PC-3 (cell line): ENCODE measurements around the gene PFDN2.

Experiments
- EZH2 ChIP-seq: fragments of 300-600 bp; sonication (generic); IDR thresholded peaks from one replicate; pipeline ENCODE4 v1.6.1; 2017; ENCODE audit warnings: antibody characterized with exemption, mild to moderate bottlenecking, low read length; ENCODE audit not compliant: unreplicated experiment
- EZH2phosphoT487 ChIP-seq: fragments of 300-600 bp; sonication (generic); IDR thresholded peaks from 2 replicates; pipeline ENCODE4 v1.6.1; 2018; ENCODE audit warnings: mild to moderate bottlenecking, antibody characterized with exemption, low read length, borderline replicate concordance
- TF ChIP-seq, protein P1 (sequence below): fragments of 300-600 bp; sonication (generic); conservative IDR thresholded peaks from 2 replicates; pipeline ENCODE4 v1.5.1; 2017; ENCODE audit warnings: antibody characterized with exemption, low read depth, mild to moderate bottlenecking, low read length

DNA sequence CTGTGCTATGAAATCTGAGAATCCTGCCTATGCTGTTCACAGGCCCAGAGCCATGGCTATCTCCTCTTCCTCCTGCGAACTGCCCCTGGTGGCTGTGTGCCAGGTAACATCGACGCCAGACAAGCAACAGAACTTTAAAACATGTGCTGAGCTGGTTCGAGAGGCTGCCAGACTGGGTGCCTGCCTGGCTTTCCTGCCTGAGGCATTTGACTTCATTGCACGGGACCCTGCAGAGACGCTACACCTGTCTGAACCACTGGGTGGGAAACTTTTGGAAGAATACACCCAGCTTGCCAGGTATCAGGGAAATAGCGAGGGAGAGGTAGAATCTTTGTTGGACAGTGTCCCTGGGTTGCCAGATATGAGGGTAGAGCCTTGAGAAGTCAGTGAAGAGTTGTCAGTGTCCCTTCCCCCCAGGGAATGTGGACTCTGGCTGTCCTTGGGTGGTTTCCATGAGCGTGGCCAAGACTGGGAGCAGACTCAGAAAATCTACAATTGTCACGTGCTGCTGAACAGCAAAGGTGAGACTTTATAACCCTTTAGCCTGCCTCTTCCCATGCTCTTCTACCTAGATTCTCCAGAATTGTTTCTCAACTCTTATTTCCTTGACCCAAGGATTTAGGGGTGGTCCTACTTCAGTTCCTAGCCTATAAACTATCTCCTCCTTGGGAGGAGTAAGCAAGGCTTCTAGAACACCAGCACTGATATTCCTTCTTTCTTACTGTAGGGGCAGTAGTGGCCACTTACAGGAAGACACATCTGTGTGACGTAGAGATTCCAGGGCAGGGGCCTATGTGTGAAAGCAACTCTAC lies 1.5 kb upstream of the PFDN2 start:
- TF ChIP-seq EZH2 (no peak), EZH2phosphoT487 (no peak)
- TF ChIP-seq, protein P1, sequence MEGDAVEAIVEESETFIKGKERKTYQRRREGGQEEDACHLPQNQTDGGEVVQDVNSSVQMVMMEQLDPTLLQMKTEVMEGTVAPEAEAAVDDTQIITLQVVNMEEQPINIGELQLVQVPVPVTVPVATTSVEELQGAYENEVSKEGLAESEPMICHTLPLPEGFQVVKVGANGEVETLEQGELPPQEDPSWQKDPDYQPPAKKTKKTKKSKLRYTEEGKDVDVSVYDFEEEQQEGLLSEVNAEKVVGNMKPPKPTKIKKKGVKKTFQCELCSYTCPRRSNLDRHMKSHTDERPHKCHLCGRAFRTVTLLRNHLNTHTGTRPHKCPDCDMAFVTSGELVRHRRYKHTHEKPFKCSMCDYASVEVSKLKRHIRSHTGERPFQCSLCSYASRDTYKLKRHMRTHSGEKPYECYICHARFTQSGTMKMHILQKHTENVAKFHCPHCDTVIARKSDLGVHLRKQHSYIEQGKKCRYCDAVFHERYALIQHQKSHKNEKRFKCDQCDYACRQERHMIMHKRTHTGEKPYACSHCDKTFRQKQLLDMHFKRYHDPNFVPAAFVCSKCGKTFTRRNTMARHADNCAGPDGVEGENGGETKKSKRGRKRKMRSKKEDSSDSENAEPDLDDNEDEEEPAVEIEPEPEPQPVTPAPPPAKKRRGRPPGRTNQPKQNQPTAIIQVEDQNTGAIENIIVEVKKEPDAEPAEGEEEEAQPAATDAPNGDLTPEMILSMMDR = peak; percentile 72
